Spleen (tissue), 13 donors: Measurements from ENCODE around the gene TEKT2. TPM values are rescaled to one million over a fixed set of nuclear protein-coding genes. Genes with fewer than 3 reads are reported as not detected.

Experiments used
- DNase-seq: peaks from one replicate; pipeline ENCODE4 v3.0.0-alpha.2; 2020
- H3K27ac ChIP-seq, 8 donors: fragments of 200-600 bp; sonication (generic) in 7 of 8; 1 replicate in 4 of 8; 2 replicates in 4 of 8; pipeline versions ENCODE4 v1.5.0 to v1.8.0; 2016 to 2021; ENCODE audit warnings: inconsistent platforms in 4 of 8, mild to moderate bottlenecking in 4 of 8, moderate library complexity in 1 of 8
- H3K27me3 ChIP-seq, 7 donors: fragments of 200-600 bp; sonication (generic) in 6 of 7; replicated peaks in 1 of 7; 1 replicate in 4 of 7; 2 replicates in 3 of 7; pipeline versions ENCODE4 v1.5.0 to v1.8.0; 2016 to 2021; ENCODE audit warnings: inconsistent platforms in 3 of 7, mild to moderate bottlenecking in 1 of 7
- H3K36me3 ChIP-seq, 6 donors: fragments of 200-600 bp; sonication (generic) in 5 of 6; 1 replicate in 4 of 6; 2 replicates in 2 of 6; pipeline versions ENCODE4 v1.5.0 to v1.8.0; 2016 to 2021; ENCODE audit warnings: inconsistent platforms in 2 of 6
- H3K4me1 ChIP-seq, 6 donors: fragments of 200-600 bp; sonication (generic) in 5 of 6; 1 replicate in 3 of 6; 2 replicates in 3 of 6; pipeline versions ENCODE4 v1.5.0 to v1.8.0; 2016 to 2021; ENCODE audit warnings: inconsistent platforms in 3 of 6
- H3K4me3 ChIP-seq, 8 donors: fragments of 200-600 bp; sonication (generic) in 7 of 8; 1 replicate in 4 of 8; 2 replicates in 4 of 8; pipeline versions ENCODE4 v1.5.0 to v1.8.0; 2016 to 2021; ENCODE audit warnings: inconsistent platforms in 4 of 8, mild to moderate bottlenecking in 4 of 8, moderate library complexity in 2 of 8
- H3K9me3 ChIP-seq, 8 donors: fragments of 200-600 bp; sonication (generic) in 7 of 8; 1 replicate in 4 of 8; 2 replicates in 4 of 8; pipeline versions ENCODE4 v1.5.0 to v1.8.0; 2016 to 2021; ENCODE audit warnings: inconsistent platforms in 4 of 8
- POLR2A ChIP-seq, 3 donors: fragments of 450-650 bp; IDR thresholded peaks; one replicate each; pipeline ENCODE4 v1.5.1; 2017; ENCODE audit warnings: antibody characterized with exemption in 3 of 3, mild to moderate bottlenecking in 1 of 3
- POLR2AphosphoS5 ChIP-seq, 3 donors: sonication (generic); formaldehyde crosslinking; IDR thresholded peaks; one replicate each; pipeline ENCODE4 v1.5.1; 2017; ENCODE audit warnings: antibody characterized with exemption in 3 of 3
- WGBS, 5 donors: extraction: QIAGEN DNeasy Blood & Tissue Kit in 3 of 5; methylation state at CpG; one replicate each; pipeline versions ENCODE4 v1.1.5 to v1.1.7; 2013 to 2018; 5-methylcytosine and 5-hydroxymethylcytosine counted together
- intact Hi-C: fragments of 100-400 bp; cut with DNase I; formaldehyde crosslinking; loops from one replicate; pipeline ENCODE4 v1.15.0; 2023; ENCODE audit warnings: low total_unique reads
- long read RNA-seq, 2 donors: transcript quantifications; one replicate each; lab custom pipeline, GENCODE V29; 2026
- polyA plus RNA-seq, 3 donors: library from polyadenylated mRNA; stranded (reverse); fragments of 200-250 nt; gene quantifications; one replicate each; pipeline ENCODE4 v1.2.1, GENCODE V29; 2013
- total RNA-seq, 7 donors: library from RNA; depleted of rRNA in 3 of 7; stranded (reverse); fragments of >200 nt in 3 of 7; fragmentation: NEBNext Ultra II Directional in 4 of 7; extraction: Animal tissue kit (Norgen Biotek cat#: 25700) in 4 of 7; gene quantifications; one replicate each; pipeline versions ENCODE4 v1.1.0 to v1.2.1, GENCODE V29; 2016 to 2021
- TF ChIP-seq, protein P1 (sequence below), 11 experiments: fragments of 200-600 bp in 7 of 11; fragments of 450-650 bp in 4 of 11; sonication (generic) in 4 of 11; IDR thresholded peaks in 8 of 11; conservative IDR thresholded peaks in 3 of 11; 1 replicate in 7 of 11; 2 replicates in 4 of 11; pipeline versions ENCODE4 v1.4.0 to v1.8.0; 2016 to 2021; ENCODE audit warnings: antibody characterized with exemption in 11 of 11, inconsistent platforms in 4 of 11, mild to moderate bottlenecking in 1 of 11
- donor health status: healthy with polysubstance abuse.
- donor health status: DM: no; HTN: no; CAD: no; lungs with moderate emphysema.
- donor health status: DM: no; HTN: no; CAD: no.
- donor health status: Bipolar disorder and iron deficiency.
- donor health status: healthy.
- donor health status: DM: no; HTN: no; CAD: no.
- donor health status: DM: yes; HTN: yes; CAD: no.

The TEKT2 gene, protein sequence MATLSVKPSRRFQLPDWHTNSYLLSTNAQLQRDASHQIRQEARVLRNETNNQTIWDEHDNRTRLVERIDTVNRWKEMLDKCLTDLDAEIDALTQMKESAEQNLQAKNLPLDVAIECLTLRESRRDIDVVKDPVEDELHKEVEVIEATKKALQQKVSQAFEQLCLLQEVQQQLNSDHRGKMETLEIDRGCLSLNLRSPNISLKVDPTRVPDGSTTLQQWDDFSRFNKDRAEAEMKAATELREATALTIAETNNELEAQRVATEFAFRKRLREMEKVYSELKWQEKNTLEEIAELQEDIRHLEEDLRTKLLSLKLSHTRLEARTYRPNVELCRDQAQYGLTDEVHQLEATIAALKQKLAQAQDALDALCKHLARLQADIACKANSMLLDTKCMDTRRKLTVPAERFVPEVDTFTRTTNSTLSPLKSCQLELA
- not detected for total RNA-seq
- polyA plus RNA-seq, result under 1 TPM in 1 of 3 donors, not detected in 2; 0.33 TPM
- long read RNA-seq, donor 1, result 0 reads
- long read RNA-seq, donor 2, result 0 reads

DNA sequence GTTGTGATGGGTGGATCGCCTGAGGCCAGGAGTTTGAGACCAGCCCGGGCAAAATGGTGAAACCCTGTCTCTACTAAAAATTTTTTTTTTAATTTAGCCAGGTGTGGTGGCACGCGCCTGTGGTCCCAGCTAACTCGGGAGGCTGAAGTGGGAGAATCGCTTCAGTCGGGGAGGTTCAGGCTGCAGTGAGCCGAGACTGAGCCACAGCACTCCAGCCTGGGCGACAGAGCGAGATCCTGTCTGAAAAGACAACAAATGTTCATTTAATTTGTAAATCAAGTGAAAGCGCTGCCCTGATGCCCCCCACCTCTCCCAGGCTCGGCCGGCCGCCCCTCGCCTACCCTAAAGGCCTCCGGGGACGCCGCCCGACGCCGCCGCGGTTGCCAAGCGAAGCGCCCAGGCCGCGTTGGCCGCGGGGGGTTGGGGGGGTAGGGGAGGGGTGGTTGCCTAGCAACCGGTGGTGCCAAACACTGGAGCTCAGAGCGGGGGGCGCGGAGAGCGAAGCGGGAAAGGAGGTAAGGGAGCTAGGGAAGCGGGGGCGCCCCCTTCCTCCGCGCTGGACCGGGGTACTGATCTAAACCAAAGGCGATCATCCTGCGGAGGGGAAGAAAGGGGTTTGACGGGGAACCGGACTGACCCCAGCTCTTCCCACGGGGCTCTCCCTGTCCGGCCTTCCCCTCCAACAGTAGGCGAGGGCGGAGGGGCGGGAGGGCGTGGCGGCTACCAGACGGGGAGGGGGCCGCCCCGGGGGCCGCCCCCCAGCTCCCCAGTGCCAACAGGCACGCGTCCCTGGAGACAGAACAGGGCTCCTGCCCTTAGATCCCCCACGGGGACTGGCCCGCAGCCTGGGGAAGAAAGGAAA lies at the start of gene TEKT2:
Gene TEKT2 (plus strand): TSS at position 460 of the 862 bp plus-strand sequence. CDS start 828 bp downstream, outside the sequence.
- Histone ChIP-seq H3K4me1 (peaks cover 0 to 23% (median 19%) of the 10 kb centered on the region in 6 donors), H3K27ac (no peak within 1 kb of the TSS), H3K27me3 (peaks cover 0 to 49% (median 17%) of the 10 kb centered on the region in 7 donors), H3K9me3 (no peaks in the 10 kb centered on the region), H3K4me3 (peak within 1 kb of the TSS in 7 of 8 donors; percentile 11 to 63 (median 35)), H3K36me3 (no peaks in the 10 kb centered on the region)
- peak; percentile 80 for DNase-seq
- intact Hi-C loops, result no loop called here
- TF ChIP-seq POLR2AphosphoS5 (IDR thresholded peaks at IDR 0.05) (peak in 1 of 3 donors; percentile 18), POLR2A (IDR thresholded peaks at IDR 0.05) (no peak)
- TF ChIP-seq, protein P1, sequence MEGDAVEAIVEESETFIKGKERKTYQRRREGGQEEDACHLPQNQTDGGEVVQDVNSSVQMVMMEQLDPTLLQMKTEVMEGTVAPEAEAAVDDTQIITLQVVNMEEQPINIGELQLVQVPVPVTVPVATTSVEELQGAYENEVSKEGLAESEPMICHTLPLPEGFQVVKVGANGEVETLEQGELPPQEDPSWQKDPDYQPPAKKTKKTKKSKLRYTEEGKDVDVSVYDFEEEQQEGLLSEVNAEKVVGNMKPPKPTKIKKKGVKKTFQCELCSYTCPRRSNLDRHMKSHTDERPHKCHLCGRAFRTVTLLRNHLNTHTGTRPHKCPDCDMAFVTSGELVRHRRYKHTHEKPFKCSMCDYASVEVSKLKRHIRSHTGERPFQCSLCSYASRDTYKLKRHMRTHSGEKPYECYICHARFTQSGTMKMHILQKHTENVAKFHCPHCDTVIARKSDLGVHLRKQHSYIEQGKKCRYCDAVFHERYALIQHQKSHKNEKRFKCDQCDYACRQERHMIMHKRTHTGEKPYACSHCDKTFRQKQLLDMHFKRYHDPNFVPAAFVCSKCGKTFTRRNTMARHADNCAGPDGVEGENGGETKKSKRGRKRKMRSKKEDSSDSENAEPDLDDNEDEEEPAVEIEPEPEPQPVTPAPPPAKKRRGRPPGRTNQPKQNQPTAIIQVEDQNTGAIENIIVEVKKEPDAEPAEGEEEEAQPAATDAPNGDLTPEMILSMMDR (IDR thresholded peaks at IDR 0.05 in 8 of 11, conservative IDR thresholded peaks at IDR 0.05 in 3 of 11), result no peak
- WGBS, 5 donors, result 14 to 18% (median 15%) methylated on average over 43 to 59 of the region's 59 CpGs

- intact Hi-C loops, result no loop called here
- H3K27me3 ChIP-seq, result no peaks in the 10 kb centered on the region
- peaks cover 0 to 99% (median 36%) of the 10 kb centered on the region in 6 donors for H3K36me3 ChIP-seq
- TF ChIP-seq POLR2AphosphoS5 (IDR thresholded peaks at IDR 0.05), result no peak
- TF ChIP-seq, protein P1 (IDR thresholded peaks at IDR 0.05 in 8 of 11, conservative IDR thresholded peaks at IDR 0.05 in 3 of 11), result no peak
- no peak for TF ChIP-seq POLR2A (IDR thresholded peaks at IDR 0.05)
- no peak for DNase-seq
- peak overlapping the region in 1 of 8 donors; percentile 21 for H3K4me3 ChIP-seq
- H3K27ac ChIP-seq, result peak overlapping the region in 7 of 8 donors; percentile 55 to 86 (median 75)
- no peaks in the 10 kb centered on the region for H3K9me3 ChIP-seq
- peaks cover 0 to 25% (median 0%) of the 10 kb centered on the region in 6 donors for H3K4me1 ChIP-seq
Observed at GRCh38 chr1:36034692-36035091, 49.2 kb upstream of the TEKT2 start.

DNA sequence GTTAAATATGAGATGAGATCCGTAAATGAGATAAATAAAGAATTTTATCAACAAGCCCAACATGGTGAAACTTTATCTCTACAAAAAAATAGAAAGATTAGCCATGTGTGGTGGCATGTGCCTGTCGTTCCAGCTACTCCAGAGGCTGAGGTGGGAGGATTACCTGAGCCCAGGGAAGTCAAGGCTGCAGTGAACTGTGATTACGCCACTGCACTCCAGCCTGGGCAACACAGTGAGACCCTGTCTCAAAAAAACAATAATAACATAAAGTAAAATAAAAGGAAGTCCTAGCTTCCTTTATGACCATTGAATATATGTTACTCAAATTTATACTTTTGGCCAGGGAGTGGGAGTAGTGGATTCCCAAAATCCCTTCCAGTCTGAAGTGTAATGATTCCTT lies 48.7 kb upstream of the TEKT2 start:
- Histone ChIP-seq H3K27ac (peak overlapping the region; percentile 8 to 86 (median 74)), H3K27me3 (no peaks in the 10 kb centered on the region), H3K9me3 (no peaks in the 10 kb centered on the region), H3K36me3 (peaks cover 0 to 99% (median 38%) of the 10 kb centered on the region in 6 donors), H3K4me3 (peak overlapping the region in 1 of 8 donors; percentile 21), H3K4me1 (peaks cover 0 to 25% (median 0%) of the 10 kb centered on the region in 6 donors)
- 72 to 82% (median 76%) methylated on average over 3 of the region's 3 CpGs for WGBS, 5 donors
- TF ChIP-seq POLR2A (IDR thresholded peaks at IDR 0.05), result no peak
- TF ChIP-seq, protein P1 (IDR thresholded peaks at IDR 0.05 in 8 of 11, conservative IDR thresholded peaks at IDR 0.05 in 3 of 11), result no peak
- DNase-seq, result no peak
- intact Hi-C loops, result no loop called here
